GM18498 (cell line): ENCODE data around the gene DCC.

Experiments used
- ATAC-seq: cut with Tn5 transposase; IDR thresholded peaks from one replicate; pipeline ENCODE4 v1.9.1; 2021; ENCODE audit warnings: mild to moderate bottlenecking, moderate library complexity; ENCODE audit not compliant: unreplicated experiment

The DCC gene

DNA sequence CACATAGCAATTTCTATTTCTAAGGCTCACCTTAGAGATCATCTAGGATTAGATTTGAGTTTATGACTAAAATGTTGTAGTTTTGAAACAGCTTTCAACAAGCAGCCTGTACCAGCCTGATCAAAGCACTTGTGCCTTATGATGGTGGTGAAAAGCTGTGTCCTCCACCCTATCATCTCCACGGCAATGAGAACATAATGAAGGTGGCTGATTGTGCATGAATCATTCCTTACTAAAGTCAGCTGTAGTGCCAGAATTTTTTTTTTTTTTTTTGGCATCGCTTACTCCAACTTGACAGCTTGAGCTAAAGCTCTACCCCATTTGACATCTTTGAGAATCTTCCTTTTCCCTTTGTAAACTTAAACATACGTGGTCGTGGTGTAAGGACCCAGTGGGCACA lies 86.0 kb downstream of the DCC start:
- no peak for ATAC-seq

DNA sequence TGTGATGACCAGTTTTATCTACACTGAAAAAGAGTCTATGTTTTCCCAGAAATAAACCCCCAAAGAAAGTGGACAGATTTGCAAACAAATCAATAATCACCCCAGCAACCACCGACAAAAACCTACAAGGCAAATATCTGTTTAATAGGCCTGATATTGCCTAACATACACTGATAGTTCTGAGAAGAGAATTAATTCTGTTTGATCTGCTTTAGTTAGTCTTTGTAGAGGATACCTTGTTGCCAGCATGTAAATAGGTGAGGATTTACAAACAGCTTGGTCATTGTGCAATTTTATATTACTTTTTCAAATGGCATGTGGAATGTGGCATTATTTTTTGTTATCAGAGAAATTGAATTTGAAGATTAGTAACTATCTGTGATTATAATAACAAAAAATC lies 86.5 kb downstream of the DCC start:
- no peak for ATAC-seq

DNA sequence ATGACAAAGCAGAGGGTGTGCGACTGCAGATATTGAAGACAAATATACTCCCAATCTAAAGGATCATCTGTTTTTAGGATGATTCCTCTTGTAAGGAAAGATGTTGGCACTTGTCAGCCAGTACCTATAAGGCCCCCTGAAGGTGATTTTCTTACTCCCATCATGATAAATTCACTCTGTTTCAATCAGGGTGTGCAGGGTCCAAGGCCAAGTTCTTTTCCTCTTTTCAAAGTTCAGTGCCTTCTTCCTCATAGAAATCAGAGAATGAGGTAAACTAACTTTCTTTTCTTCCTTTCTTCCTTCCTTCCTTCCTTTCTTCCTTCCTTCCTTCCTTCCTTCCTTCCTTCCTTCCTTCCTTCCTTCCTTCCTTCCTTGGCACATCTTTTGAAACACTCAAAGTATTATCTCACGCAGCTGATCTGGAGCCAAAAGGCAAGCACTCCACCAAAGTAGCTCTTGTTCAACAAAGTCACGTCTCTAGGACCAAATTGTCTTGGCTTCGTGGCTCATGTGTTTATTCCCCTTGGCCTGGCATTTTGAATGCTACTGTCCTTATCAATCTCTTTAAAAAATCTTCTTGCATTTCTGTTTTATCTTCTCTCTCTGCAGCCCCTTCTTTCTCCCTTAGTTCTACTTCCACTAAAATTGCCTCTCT lies 87.7 kb downstream of the DCC start:
- ATAC-seq = no peak

DNA sequence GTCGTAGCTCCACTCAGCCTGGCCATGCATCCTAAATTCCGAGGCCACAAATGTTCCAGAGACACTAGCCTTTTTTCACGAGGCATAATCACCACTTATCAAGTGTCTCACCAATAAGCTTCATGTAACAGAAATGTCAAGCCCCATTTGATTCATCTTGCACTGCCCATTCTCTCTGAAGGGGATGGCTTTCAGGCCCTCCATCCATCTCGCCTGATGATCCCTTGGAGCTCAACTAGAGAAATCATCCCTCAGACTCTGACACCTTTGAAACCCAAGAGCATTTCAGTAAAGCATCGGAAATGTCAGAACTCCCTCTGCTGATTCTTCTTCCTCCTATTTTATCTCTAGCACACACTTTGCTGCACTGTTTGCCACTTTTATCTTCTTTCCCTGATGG lies 91.7 kb downstream of the DCC start:
- no peak for ATAC-seq

DNA sequence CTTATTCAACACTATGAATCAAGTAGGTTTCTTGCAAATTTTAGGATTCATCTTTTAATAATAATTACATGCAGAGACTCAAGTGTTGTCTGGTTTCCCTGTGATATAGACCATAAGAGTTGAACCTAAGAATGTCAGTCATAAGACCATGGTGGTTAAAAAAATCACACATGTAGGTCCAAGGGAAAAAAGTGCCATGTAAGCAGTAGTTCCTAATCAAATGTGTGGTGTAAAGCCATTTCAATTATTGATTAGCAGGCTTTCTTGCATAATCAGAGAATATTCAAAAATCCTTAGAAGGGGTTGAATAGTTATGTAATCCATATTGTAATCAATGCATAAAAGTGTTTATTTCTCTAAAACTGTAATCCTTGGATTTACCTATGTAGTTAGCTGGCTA lies 93.8 kb downstream of the DCC start:
- no peak for ATAC-seq

DNA sequence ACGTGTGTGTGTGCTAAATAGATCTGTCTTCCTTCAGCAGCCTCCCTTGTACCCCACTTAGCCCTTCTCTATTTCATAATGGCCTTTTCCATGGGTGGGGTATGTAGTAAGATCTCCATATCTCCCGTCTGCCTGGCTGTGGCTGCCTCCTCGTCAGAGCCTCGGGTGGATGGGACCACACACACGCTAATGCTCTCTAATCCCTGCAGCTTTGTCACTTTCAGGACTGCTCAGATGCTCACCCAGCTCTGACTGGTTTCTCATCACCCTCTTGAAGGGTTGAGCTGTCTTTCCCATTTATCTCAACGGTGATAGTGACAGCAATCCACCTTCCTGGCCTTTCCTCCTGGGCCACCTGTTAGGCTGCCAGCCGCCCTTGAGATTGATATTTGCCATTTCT lies 95.3 kb downstream of the DCC start:
- ATAC-seq = no peak

DNA sequence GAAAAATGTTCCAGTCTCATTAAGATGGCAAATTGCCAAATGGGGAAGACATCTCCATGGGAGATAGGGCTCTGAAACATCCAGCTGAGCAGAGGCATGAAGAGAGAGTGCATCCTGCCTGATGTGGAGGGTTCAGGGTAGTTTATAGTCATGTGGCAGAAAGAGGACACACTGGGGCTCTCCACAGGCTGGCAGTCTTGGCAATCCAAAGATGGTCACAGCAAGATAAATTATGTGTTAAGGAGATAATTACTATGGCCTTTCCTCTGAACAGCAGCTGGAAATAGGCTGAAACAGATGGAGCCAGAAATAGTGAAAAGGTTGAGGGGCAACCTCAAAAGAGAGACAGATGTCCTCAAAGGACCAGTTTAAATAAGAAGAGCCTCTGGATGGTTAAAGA lies 97.2 kb downstream of the DCC start:
- no peak for ATAC-seq

DNA sequence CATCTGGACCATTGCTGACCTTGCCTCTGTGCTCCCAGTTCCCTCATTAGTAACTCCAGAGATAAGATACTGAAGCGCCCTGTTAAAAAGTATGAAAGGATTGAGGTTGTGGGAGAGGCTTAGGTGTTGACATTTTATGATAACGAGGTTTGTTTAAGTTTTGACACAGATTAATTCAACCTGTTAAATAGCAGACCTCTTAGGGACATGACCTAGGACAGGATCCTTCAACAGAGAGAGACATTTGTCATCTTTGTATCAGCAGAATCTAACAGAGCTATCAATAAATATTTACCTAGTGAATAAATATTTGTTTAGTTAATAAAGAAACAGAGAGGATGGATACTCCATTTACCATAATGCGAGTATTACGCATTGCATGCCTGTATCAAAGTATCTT lies 99.5 kb downstream of the DCC start:
- no peak for ATAC-seq

DNA sequence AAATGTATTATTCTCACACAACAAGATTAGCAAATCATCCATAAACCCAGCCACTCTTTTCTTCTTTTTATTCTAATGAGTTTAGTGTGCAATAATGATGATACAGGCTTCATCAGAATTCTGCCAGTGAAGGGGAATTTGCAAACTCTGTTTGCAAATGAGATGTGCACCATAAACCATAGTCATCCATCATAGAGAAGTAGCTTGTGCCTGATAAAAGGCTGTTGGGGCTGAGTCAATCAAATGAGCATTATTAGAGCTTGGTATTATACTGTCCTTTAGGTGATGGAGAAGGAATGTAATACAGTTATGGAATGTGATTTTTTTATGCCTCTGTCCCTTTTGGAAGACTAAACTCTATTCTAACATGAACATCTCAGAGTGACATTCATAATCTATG lies 101.8 kb downstream of the DCC start:
- no peak for ATAC-seq

DNA sequence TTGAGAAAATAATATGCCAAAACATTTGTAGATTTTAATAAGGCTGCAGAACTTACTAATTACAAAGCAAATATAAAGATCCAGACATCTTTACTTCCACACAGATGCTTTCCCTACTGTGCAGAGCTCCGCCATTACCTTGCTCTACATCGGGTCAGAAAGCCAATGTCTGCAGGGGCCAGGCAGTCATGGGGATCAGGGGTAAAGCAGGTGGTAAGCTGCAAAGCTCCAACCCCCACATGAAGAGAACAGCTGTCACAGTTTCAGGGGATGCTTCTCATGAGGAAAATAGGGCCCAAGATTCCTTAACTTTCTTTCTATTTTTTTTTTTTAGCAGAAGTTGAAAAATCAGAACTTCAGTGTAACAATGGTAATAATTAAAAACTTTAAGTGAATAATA lies 102.7 kb downstream of the DCC start:
- ATAC-seq = no peak

DNA sequence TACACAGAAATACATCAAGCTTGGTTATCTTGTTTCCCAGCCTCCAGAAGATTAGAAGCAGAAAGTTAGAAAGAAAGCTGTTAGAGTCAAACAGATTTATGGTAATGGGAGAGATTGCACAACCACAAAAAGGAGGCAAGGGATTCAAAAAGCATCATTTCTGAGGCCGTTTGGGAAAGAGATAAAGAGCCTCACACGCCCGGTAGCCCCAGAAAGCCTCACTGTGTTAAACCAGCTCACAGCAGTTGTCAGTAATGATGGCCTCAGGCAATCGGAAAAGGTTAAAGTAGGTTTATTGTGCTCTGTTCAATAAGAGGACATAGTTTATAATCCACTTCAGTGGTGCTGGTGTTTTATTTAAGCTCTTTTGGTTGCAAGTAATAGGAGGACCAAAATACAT lies 111.3 kb downstream of the DCC start:
- no peak for ATAC-seq

DNA sequence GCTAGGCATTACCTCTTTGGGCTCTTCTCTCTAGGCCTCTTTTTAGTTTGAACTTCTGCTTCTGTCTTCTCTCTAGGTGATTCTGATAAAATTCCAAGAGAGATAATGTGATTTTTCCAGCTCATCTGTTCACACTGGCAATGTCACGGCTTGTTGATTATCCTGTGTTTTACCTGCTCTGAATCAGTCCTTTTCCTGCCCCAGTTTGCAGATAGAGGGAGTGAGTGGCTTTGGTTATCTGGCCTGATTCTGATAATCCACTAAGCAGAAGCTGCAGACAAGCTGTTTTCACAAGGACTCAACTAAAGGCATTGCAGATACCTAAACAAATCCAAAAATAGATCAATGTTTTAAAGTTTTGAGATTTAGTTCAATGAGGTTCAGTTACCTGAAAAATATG lies 111.9 kb downstream of the DCC start:
- no peak for ATAC-seq

DNA sequence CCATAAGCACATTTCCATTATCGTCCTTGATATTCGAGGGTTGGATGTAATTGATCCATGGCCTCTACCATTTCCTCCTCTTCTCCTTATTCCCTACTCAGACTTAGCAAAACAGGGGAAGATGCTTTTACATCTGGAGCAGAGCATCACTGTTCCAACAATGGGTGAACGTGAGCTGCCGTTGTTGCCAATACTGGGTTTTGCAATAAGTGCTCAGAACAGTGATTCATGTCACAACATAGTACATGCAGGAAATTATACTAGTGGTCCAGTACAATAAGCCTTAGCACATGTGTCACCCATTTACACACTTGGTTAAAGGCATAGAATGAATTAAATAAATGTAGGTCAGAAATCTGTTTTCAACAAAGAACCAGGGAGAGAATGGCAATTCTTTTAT lies 112.4 kb downstream of the DCC start:
- no peak for ATAC-seq

DNA sequence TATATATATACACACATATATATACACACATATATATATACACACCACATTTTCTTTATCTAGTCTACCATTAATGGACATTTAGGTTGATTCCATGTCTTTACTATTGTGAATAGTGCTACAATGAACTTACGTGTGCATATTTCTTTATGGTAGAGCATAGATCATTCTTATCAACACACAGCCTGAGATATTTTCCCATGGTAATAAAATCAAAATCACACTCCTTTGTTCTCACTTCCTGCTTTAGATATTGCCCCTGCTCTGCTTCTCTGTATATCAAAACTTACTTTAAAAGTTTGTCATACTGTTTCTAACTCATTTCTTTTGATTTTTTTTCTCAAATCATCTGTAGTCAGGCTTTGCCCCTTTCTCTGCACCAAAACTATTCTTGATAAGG lies 119.9 kb downstream of the DCC start:
- ATAC-seq = no peak

DNA sequence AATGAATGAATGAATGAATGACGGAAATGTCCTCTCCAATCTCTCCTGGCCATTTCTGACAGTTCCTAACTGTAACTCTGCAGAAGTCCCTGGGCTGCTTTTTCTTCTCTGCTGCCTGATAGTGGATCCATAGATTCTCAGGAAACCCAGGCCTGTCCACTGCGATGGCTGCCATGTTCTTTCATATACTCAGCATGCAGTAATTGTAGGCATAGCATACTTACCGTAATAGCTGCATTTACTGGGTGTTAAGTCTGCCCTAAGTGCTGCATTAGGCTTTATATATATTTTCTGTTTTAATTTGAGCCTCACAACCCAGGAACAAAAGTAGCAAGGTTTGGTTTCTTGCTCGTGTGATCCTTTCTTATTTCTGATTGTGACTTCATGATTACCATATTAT lies 122.9 kb downstream of the DCC start:
- ATAC-seq = no peak

DNA sequence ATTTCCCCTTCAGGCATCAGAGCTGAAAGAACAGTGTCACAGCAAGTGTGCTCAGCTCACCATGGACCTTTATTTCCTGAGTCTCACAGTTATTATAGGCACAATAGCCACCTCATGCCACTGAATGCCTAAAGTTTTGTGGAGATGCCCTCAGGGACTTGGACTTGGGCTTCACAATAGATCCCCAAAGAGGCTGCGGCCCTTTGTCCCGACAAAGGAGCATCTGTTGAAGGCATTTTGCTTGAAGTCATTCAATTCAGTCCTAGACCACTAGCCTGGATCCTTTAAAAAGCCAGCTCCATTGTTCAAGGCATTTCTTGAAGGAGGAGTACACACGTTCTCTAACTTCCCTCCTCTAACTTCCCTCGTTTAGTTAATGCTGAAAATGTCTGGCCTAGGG lies 125.4 kb downstream of the DCC start:
- no peak for ATAC-seq

DNA sequence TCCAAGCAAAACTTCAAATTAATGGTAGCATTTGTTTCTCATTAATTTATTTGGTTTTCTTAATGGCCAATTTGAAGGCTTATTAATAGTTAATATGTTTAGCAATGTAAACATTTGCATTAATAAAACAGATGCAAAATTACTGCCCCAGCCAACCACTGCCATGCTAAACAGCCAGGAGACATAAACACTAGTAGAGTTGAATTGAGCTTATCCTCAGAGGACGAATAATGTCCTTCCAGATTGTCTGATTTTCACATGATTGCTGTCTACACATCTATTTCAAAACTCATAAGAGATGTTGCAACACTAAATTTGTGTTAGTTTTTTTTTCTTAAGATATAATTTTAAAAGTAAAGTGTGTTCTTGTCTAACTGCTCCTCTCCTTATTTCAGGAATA lies 128.5 kb downstream of the DCC start:
- no peak for ATAC-seq

DNA sequence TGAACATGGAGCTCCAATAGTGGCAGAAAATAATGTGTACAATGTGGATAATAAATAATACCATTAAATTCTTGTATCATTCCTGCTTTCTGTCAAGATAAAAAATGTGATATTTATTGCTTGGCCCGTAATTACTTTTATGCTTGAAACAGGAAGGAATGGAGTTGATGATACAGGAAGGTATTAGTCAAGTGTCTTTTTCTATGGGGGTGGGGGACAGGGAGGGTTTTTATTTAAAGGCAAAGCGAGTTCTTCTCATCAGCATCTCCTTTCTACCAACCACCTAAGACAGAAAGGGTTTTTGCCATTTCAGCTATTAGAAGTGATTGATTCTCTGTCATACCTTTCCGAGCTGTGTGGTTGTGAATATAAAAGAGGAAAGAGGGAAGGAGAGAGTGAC lies 135.3 kb downstream of the DCC start:
- ATAC-seq = no peak

DNA sequence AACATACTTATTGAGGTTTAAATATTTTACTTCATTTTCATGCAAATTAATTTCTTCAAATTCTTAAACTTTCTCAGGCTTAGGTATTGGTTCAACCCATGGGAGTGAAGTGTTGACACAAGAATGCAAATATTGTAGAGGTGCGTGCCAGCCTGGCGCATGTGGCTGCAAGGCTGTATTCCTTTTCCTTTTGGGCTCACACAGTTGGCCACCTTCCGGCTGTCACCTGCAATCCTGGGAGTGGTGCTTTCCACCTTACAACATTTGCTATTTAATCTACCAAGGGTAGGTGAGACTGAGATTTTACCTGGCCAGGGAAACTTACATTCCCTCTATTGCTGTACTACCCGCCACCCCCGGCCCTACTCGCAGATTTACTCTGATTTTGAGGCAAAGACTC lies 141.1 kb downstream of the DCC start:
- no peak for ATAC-seq

DNA sequence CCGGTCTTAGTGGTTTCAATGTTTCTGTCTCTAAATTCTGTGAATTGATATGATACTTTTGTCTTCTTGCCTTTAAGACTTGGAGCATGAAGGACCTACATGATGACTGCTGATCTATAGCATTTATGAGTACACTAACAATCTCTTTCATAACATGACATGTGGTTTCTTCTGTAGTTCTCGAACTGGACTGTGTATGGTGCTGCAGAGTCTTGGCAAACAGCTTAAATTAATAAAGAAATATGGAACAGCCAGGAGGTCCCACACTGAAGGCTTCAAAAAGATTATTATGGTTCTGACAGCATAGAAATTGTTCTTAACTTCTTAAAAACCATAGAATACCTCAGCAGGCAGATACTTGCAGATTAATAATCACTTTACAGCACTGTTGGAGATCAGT lies 145.0 kb downstream of the DCC start:
- ATAC-seq = no peak

DNA sequence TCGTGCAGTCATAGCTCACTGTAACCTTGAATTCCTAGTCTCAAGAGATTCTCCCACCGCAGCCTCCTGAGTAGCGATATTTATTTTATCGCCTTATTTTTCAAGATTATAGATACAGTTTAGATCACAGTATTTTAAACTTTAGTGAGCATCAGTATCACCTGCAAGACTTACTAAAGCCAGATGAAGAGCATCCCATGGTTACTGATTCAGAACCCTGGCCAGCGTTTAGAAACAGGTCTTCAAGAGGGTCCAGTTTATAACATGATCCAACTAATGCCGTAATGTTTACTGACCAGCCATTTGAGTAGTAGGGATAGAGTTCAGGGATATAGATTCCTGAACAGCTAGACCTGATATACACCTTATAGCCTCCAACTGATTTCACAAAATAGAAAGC lies 146.1 kb downstream of the DCC start:
- no peak for ATAC-seq

DNA sequence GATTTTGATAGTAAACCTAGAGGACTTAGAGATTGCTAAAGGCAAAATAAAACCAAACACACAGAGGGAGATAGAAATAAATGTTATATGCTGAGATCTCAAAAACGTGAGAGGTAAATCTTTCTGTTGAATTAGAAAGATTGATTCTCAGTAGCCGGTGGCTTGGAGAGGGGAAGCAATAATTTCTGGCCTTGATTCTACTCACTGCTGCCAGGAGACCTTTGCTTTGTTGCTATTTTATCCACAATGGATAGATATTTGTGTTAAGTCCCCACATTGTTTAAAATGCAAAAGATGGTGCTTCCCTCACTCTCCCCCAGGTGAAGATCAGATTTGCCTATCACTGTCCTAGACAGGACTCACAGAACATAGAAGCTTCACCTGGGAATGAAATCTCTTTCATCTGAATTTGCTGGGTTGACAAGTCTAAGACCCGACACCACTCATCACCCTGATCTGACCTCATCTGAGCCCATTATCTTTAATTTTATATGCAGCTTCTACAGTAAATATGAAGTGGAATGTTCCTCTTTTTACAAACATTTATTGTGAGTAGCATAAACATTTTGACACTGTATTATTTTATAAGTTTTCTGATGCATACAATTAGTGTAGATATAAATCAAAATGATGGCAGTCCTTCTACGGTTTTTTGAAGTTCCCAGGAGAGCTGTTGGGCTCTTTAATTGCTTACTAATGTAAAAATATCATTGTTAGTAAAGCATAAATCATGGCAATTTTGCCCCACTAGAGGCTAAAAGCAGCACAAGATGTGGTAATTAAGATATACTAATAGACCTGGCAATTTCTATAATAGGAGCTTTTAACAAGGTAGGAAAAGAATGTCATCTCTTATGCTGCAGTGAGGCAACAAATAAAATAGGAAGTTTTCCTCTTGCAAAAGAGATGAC lies 149.7 kb downstream of the DCC start:
- ATAC-seq = no peak

DNA sequence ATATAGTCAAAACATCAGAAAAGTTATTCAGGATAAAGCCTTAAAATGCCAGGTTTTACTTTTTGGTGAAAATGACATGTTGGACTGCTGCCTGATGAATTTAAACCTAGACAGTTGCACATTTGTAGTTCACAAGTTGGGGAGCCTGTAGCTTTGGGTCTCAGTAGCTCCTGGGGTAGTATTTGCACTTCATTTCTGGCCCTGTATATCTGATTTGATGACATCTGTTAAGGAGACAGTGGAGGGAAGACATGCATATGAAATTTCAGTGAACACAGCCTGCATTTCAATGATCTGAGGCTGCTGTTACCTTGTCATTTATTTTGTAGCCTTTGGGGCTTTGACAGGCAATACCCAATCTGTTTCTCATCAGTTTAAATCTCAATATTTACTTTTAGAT lies 156.4 kb downstream of the DCC start:
- ATAC-seq = no peak
